H1 (cell line): Measurements from ENCODE around the gene JPT1. TPM values are rescaled to one million over a fixed set of nuclear protein-coding genes. Genes with fewer than 3 reads are reported as not detected.

Experiments used
- CTCF ChIA-PET: fragments of 300-600 bp; sonication (Branson Sonifier 250); formaldehyde crosslinking; loops from one replicate; lab custom pipeline; 2021; ENCODE audit not compliant: partially characterized antibody; lab: Charles Lee
- POLR2A ChIA-PET: fragments of 300-600 bp; sonication (Branson Sonifier 250); formaldehyde crosslinking; loops from one replicate; lab custom pipeline; 2021; ENCODE audit warnings: inconsistent platforms; ENCODE audit not compliant: partially characterized antibody; lab: Charles Lee
- DNase-seq, 2 experiments: peaks; one replicate each; pipeline versions ENCODE4 v3.0.0 to v3.0.0-alpha.2; 2010 to 2022; ENCODE audit warnings: low spot score in 2 of 2, low read depth in 1 of 2, mixed read lengths in 1 of 2
- FAIRE-seq: peaks from 2 replicates; lab custom pipeline; 2011; peaks lifted over from hg19 to GRCh38; lab: Jason Lieb, UNC
- H2AFZ ChIP-seq: 2 replicates; pipeline ENCODE4 v1.8.1; 2012; ENCODE audit warnings: low read length, inconsistent platforms
- H2AK5ac ChIP-seq: 2 replicates; pipeline ENCODE4 v1.6.1; 2013; ENCODE audit warnings: low read depth, low read length
- H2BK120ac ChIP-seq: replicated peaks from 2 replicates; pipeline ENCODE3; 2013; ENCODE audit warnings: low read depth, low read length, inconsistent platforms
- H2BK12ac ChIP-seq: 2 replicates; pipeline ENCODE4 v1.6.1; 2013; ENCODE audit warnings: low read depth, low read length
- H2BK15ac ChIP-seq: 2 replicates; pipeline ENCODE4 v1.6.1; 2013; ENCODE audit warnings: low read length
- H2BK20ac ChIP-seq: 2 replicates; pipeline ENCODE4 v1.6.1; 2013; ENCODE audit warnings: low read length
- H2BK5ac ChIP-seq: 2 replicates; pipeline ENCODE4 v1.6.1; 2013; ENCODE audit warnings: low read depth, low read length
- H3K14ac ChIP-seq: 2 replicates; pipeline ENCODE4 v1.6.1; 2013; ENCODE audit warnings: inconsistent platforms; ENCODE audit not compliant: insufficient read length
- H3K18ac ChIP-seq: 2 replicates; pipeline ENCODE4 v1.6.1; 2013; ENCODE audit warnings: low read length; ENCODE audit errors: extremely low read depth
- H3K23ac ChIP-seq: 2 replicates; pipeline ENCODE4 v1.6.1; 2013; ENCODE audit warnings: inconsistent platforms; ENCODE audit not compliant: insufficient read length
- H3K23me2 ChIP-seq: 2 replicates; pipeline ENCODE4 v1.6.1; 2013; ENCODE audit warnings: low read depth, low read length
- H3K27ac ChIP-seq: 2 replicates; pipeline ENCODE4 v1.6.1; 2011; ENCODE audit warnings: low read depth, low read length, inconsistent platforms
- H3K27me3 ChIP-seq, 4 experiments: replicated peaks in 1 of 4; 1 replicate in 1 of 4; 2 replicates in 3 of 4; pipeline versions ENCODE4 v1.6.1 to v1.8.1; 2011 to 2013; ENCODE audit warnings: low read length in 3 of 4, mild to moderate bottlenecking in 3 of 4, inconsistent platforms in 2 of 4, mixed read lengths in 2 of 4, moderate library complexity in 1 of 4; ENCODE audit not compliant: control insufficient read depth in 3 of 4, insufficient read depth in 3 of 4; ENCODE audit errors: extremely low read depth in 1 of 4
- H3K36me3 ChIP-seq, 4 experiments: 2 replicates each; pipeline versions ENCODE4 v1.6.1 to v1.8.1; 2011 to 2013; ENCODE audit warnings: mild to moderate bottlenecking in 4 of 4, low read length in 3 of 4, moderate library complexity in 2 of 4, control low read depth in 1 of 4, inconsistent platforms in 1 of 4; ENCODE audit not compliant: insufficient read depth in 4 of 4, control insufficient read depth in 2 of 4
- H3K4ac ChIP-seq: replicated peaks from 2 replicates; pipeline ENCODE3; 2013; ENCODE audit warnings: low read length, low read depth, mixed read lengths, inconsistent platforms; ENCODE audit not compliant: insufficient read length
- H3K4me1 ChIP-seq, 4 experiments: replicated peaks in 1 of 4; 1 replicate in 1 of 4; 2 replicates in 3 of 4; pipeline versions ENCODE4 v1.6.1 to v1.8.1; 2011 to 2013; ENCODE audit warnings: low read length in 3 of 4, inconsistent platforms in 2 of 4, mixed read lengths in 1 of 4; ENCODE audit not compliant: insufficient read depth in 4 of 4, control insufficient read depth in 3 of 4
- H3K4me2 ChIP-seq, 2 experiments: 2 replicates each; pipeline versions ENCODE4 v1.6.1 to v1.8.1; 2011 to 2013; ENCODE audit warnings: low read depth in 2 of 2, low read length in 2 of 2, control low read depth in 1 of 2, inconsistent platforms in 1 of 2, mild to moderate bottlenecking in 1 of 2; ENCODE audit not compliant: insufficient read depth in 1 of 2
- H3K4me3 ChIP-seq, 4 experiments: fragments of 200-600, 300-600 bp in 1 of 4; sonication (generic), shearing (Covaris generic), sonication (Bioruptor Twin) in 1 of 4; 2 replicates each; pipeline versions ENCODE4 v1.5.1 to v1.8.1; 2011 to 2016; ENCODE audit warnings: low read length in 4 of 4, low read depth in 3 of 4, control low read depth in 2 of 4, inconsistent platforms in 2 of 4, mild to moderate bottlenecking in 2 of 4, mixed read lengths in 1 of 4, moderate library complexity in 1 of 4; ENCODE audit not compliant: insufficient read depth in 2 of 4; ENCODE audit errors: extremely low read depth in 1 of 4
- H3K56ac ChIP-seq: replicated peaks from 2 replicates; pipeline ENCODE3; 2013; ENCODE audit warnings: low read depth, mild to moderate bottlenecking, mixed read lengths, low read length, inconsistent platforms; ENCODE audit not compliant: insufficient read length
- H3K79me1 ChIP-seq: 2 replicates; pipeline ENCODE4 v1.6.1; 2013; ENCODE audit warnings: low read depth, low read length, control low read depth
- H3K79me2 ChIP-seq, 2 experiments: 2 replicates each; pipeline versions ENCODE4 v1.6.1 to v1.8.1; 2012 to 2013; ENCODE audit warnings: low read length in 2 of 2, mild to moderate bottlenecking in 2 of 2, inconsistent platforms in 1 of 2; ENCODE audit not compliant: insufficient read depth in 2 of 2, control insufficient read depth in 1 of 2
- H3K9ac ChIP-seq, 4 experiments: replicated peaks in 1 of 4; 1 replicate in 1 of 4; 2 replicates in 3 of 4; pipeline versions ENCODE4 v1.6.1 to v1.8.1; 2011 to 2013; ENCODE audit warnings: low read depth in 3 of 4, low read length in 3 of 4, control low read depth in 2 of 4, mild to moderate bottlenecking in 2 of 4, moderate library complexity in 2 of 4, inconsistent platforms in 1 of 4; ENCODE audit errors: extremely low read depth in 1 of 4
- H3K9me3 ChIP-seq, 2 experiments: 2 replicates each; pipeline versions ENCODE4 v1.6.1 to v1.8.1; 2012 to 2013; ENCODE audit warnings: mild to moderate bottlenecking in 2 of 2, moderate library complexity in 2 of 2, control low read depth in 1 of 2, inconsistent platforms in 1 of 2, low read depth in 1 of 2, low read length in 1 of 2, mixed read lengths in 1 of 2; ENCODE audit not compliant: insufficient read depth in 2 of 2
- H4K20me1 ChIP-seq, 2 experiments: replicated peaks in 1 of 2; 2 replicates each; pipeline versions ENCODE3 to v1.8.1; 2011 to 2013; ENCODE audit warnings: inconsistent platforms in 2 of 2, low read length in 2 of 2, mild to moderate bottlenecking in 1 of 2; ENCODE audit not compliant: insufficient read depth in 2 of 2, control insufficient read depth in 1 of 2
- H4K5ac ChIP-seq: 2 replicates; pipeline ENCODE4 v1.6.1; 2013; ENCODE audit warnings: low read length, low read depth, mixed read lengths, inconsistent platforms; ENCODE audit not compliant: insufficient read length
- H4K8ac ChIP-seq: 2 replicates; pipeline ENCODE4 v1.8.0; 2013; ENCODE audit warnings: mild to moderate bottlenecking, moderate library complexity, low read length, inconsistent platforms; ENCODE audit not compliant: insufficient read depth; ENCODE audit errors: extremely low read depth
- H4K91ac ChIP-seq: replicated peaks from 2 replicates; pipeline ENCODE3; 2013; ENCODE audit warnings: low read length, mixed read lengths, inconsistent platforms; ENCODE audit not compliant: insufficient read length
- BACH1 ChIP-seq: IDR thresholded peaks from 2 replicates; pipeline ENCODE4 v1.6.1; 2012; ENCODE audit warnings: low read length, improper control_type of control experiment
- BRCA1 ChIP-seq: IDR thresholded peaks from 2 replicates; pipeline ENCODE4 v1.6.1; 2012; ENCODE audit warnings: low read depth, low read length, improper control_type of control experiment
- CHD2 ChIP-seq: IDR thresholded peaks from 2 replicates; pipeline ENCODE4 v1.6.1; 2012; ENCODE audit warnings: low read length, improper control_type of control experiment
- CREB1 ChIP-seq: IDR thresholded peaks from 2 replicates; pipeline ENCODE4 v1.6.1; 2012; ENCODE audit warnings: inconsistent platforms
- EZH2 ChIP-seq: fragments of 200-600 bp; sonication (generic); IDR thresholded peaks from 2 replicates; pipeline ENCODE4 v1.7.1; 2012; ENCODE audit warnings: low read depth, mild to moderate bottlenecking, moderate library complexity, low read length, inconsistent platforms; ENCODE audit not compliant: severe bottlenecking
- FOSL1 ChIP-seq: IDR thresholded peaks from 2 replicates; pipeline ENCODE4 v1.6.1; 2011; ENCODE audit warnings: mild to moderate bottlenecking, low read depth, low read length, moderate library complexity; ENCODE audit not compliant: insufficient read depth
- JUND ChIP-seq: IDR thresholded peaks from 2 replicates; pipeline ENCODE4 v1.6.1; 2011; ENCODE audit warnings: mild to moderate bottlenecking, improper control_type of control experiment, low read length
- KDM1A ChIP-seq: fragments of 200-600, 300-600 bp; sonication (generic); IDR thresholded peaks from 2 replicates; pipeline ENCODE4 v1.7.1; 2016; ENCODE audit warnings: mild to moderate bottlenecking, low read length, borderline replicate concordance
- KDM5A ChIP-seq: fragments of 200-600 bp; IDR thresholded peaks from 2 replicates; pipeline ENCODE4 v1.7.1; 2012; ENCODE audit warnings: mild to moderate bottlenecking, low read length, inconsistent platforms, mixed read lengths
- MAFK ChIP-seq: IDR thresholded peaks from 2 replicates; pipeline ENCODE4 v1.6.1; 2012; ENCODE audit warnings: low read depth, mild to moderate bottlenecking, improper control_type of control experiment, low read length
- RAD21 ChIP-seq, 2 experiments: IDR thresholded peaks in 1 of 2; conservative IDR thresholded peaks in 1 of 2; 2 replicates each; pipeline ENCODE4 v1.6.1; 2011; ENCODE audit warnings: low read depth in 2 of 2, low read length in 2 of 2, improper control_type of control experiment in 1 of 2, inconsistent platforms in 1 of 2, mild to moderate bottlenecking in 1 of 2, moderate library complexity in 1 of 2
- SAP30 ChIP-seq: fragments of 300-600 bp; sonication (generic); IDR thresholded peaks from 2 replicates; pipeline ENCODE4 v1.7.1; 2012; ENCODE audit warnings: low read length, moderate library complexity, mild to moderate bottlenecking, inconsistent platforms; ENCODE audit not compliant: insufficient read depth, insufficient replicate concordance
- SIRT6 ChIP-seq: IDR thresholded peaks from one replicate; pipeline ENCODE4 v1.7.1; 2012; ENCODE audit warnings: low read length, inconsistent platforms
- SP4 ChIP-seq: IDR thresholded peaks from 2 replicates; pipeline ENCODE4 v1.6.1; 2012; ENCODE audit warnings: low read length, inconsistent platforms
- WGBS, 2 experiments: shearing (Covaris generic) in 1 of 2; methylation state at CpG; one replicate each; pipeline versions ENCODE4 v1.1.6 to v1.1.7; 2013 to 2015; ENCODE audit warnings: low lambda C conversion rate in 2 of 2, mixed read lengths in 2 of 2, inconsistent platforms in 1 of 2, low coverage in 1 of 2, missing lambda C conversion rate in 1 of 2; ENCODE audit not compliant: insufficient replicate concordance in 2 of 2, insufficient coverage in 1 of 2, insufficient read length in 1 of 2; ENCODE audit errors: extremely low coverage in 1 of 2, missing lambda C conversion rate in 1 of 2; 5-methylcytosine and 5-hydroxymethylcytosine counted together
- polyA plus RNA-seq, 7 experiments: library from polyadenylated mRNA; depleted of rRNA in 3 of 7; stranded (reverse) in 5 of 7; unstranded in 2 of 7; fragments of >200 nt in 5 of 7; fragments of 200-250 nt in 2 of 7; gene quantifications; 1 replicate in 5 of 7; 2 replicates in 1 of 7; 4 replicates in 1 of 7; pipeline versions ENCODE4 v1.2.1 to v1.2.3, GENCODE V29; 2011 to 2013; ENCODE audit warnings: missing spikeins in 2 of 7, mixed read lengths in 2 of 7
- total RNA-seq: library from RNA; stranded (reverse); fragmentation: NEBNext Ultra II Directional; extraction: Animal tissue kit (Norgen Biotek cat#: 25700); gene quantifications from 2 replicates; pipeline ENCODE4 v1.2.1, GENCODE V29; 2021

The JPT1 gene
- total and polyA plus RNA-seq, 2 of the 8 experiments (the other 6 are each of a cell fraction or from before 2014, with no cell fraction given): 154 to 369 TPM

DNA sequence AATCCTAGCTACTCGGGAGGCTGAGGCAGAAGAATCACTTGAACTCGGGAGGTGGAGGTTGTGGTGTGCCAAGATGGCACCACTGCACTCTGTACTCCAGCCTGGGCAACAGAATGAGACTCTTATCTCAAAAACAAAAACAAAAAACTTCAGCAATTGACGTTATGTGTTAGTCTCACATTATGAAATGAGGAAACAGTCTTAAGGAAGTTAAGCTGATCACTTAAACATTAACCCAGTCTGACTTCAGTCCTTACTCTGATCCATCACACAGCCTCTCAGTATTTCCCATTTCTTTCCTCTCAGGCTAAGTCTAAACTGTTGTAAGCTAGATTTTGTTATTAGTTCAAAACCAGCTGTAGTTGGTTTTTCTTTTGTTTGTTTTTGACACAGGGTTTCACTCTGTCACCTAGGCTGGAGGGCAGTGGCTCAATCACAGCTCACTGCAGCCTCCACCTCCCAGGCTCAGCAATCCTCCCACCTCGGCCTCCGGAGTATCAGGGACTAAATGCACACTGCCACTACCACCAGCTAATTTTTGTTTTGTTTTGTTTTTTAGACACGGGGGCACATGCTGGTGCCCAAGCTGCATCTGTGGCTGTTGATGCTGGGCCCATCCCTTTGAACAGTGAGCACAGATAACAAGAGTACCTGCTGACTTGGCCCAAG is 6.3 kb downstream of the JPT1 start:
- Histone ChIP-seq H3K9me3 (no peaks in the 10 kb centered on the region), H2AK5ac (no peak overlapping the region), H3K4me1 (peaks cover 0 to 2% (median 1%) of the 10 kb centered on the region in 4 experiments; a peak in 2 of 7 replicates), H2BK5ac (no peak overlapping the region), H4K8ac (no peak overlapping the region), H3K79me1 (peaks cover 2% of the 10 kb centered on the region; the same call in 1 of the 2 replicates), H2BK120ac (no peak overlapping the region), H3K36me3 (peaks cover 35 to 59% (median 50%) of the 10 kb centered on the region in 4 experiments), H2BK15ac (no peak overlapping the region), H3K79me2 (peaks cover 22 to 66% of the 10 kb centered on the region in 2 experiments), H3K56ac (no peak overlapping the region), H4K5ac (no peak overlapping the region), H3K23ac (no peak overlapping the region), H4K91ac (no peak overlapping the region), H3K9ac (no peak overlapping the region), H3K14ac (no peak overlapping the region), H3K18ac (no peak overlapping the region), H4K20me1 (peaks cover 3 to 12% of the 10 kb centered on the region in 2 experiments), H3K4ac (no peak overlapping the region), H3K27me3 (no peaks in the 10 kb centered on the region), H3K4me3 (no peak overlapping the region), H2BK12ac (no peak overlapping the region), H2AFZ (no peak overlapping the region), H3K23me2 (peaks cover 3% of the 10 kb centered on the region), H3K4me2 (no peak overlapping the region), H3K27ac (no peak overlapping the region), H2BK20ac (no peak overlapping the region)
- DNase-seq (no peak), FAIRE-seq (no peak)
- 92% methylated on average over 6 of the region's 6 CpGs; no CpG with 5 or more reads in 1 of the 2 experiments for WGBS, 2 experiments
- POLR2A ChIA-PET: interaction anchor here (0.6 to 3.2 kb wide), 10 partner anchors 9 to 34 kb away, joined by 3 to 27 read pairs (median 5); partner anchors contain the start of gene NT5C
- CTCF ChIA-PET: interaction anchor here (0.7 to 5.1 kb wide), 10 partner anchors 17 to 91 kb away, joined by 3 to 26 read pairs (median 5); partner anchors contain the start of genes NT5C and NUP85
- TF ChIP-seq RAD21 (IDR thresholded peaks at IDR 0.05 in 1 of 2, conservative IDR thresholded peaks at IDR 0.05 in 1 of 2; ENCODE audit: low read depth in 2 of 2, low read length in 2 of 2) (no peak), JUND (no peak), KDM1A (no peak), FOSL1 (no peak), MAFK (no peak), EZH2 (no peak), CHD2 (no peak), SP4 (no peak), CREB1 (no peak), KDM5A (no peak), BACH1 (no peak), BRCA1 (no peak), SIRT6 (no peak), SAP30 (no peak)
